WTC11 (cell line): ENCODE data around the gene CTNND2.

Experiments
- CTCF ChIP-seq: fragments of 200-600 bp; IDR thresholded peaks from 2 replicates; pipeline ENCODE4 v1.8.0; 2022; ENCODE audit warnings: antibody characterized with exemption
- ELF4 ChIP-seq: sonication (generic); formaldehyde crosslinking; IDR thresholded peaks from 2 replicates; pipeline ENCODE4 v1.8.1; 2022; ENCODE audit warnings: low read depth, mild to moderate bottlenecking, moderate library complexity, missing genetic modification reagents
- MAX ChIP-seq: sonication (generic); formaldehyde crosslinking; IDR thresholded peaks from 2 replicates; pipeline ENCODE4 v1.8.0; 2022; ENCODE audit warnings: mild to moderate bottlenecking, missing genetic modification reagents
- NFE2L1 ChIP-seq: sonication (generic); formaldehyde crosslinking; IDR thresholded peaks from 2 replicates; pipeline ENCODE4 v1.8.1; 2023; ENCODE audit warnings: missing genetic modification reagents
- USF1 ChIP-seq: sonication (generic); formaldehyde crosslinking; IDR thresholded peaks from 2 replicates; pipeline ENCODE4 v1.8.0; 2022; ENCODE audit warnings: mild to moderate bottlenecking, missing genetic modification reagents
- TF ChIP-seq, protein P1 (sequence below): sonication (generic); formaldehyde crosslinking; IDR thresholded peaks from 2 replicates; pipeline ENCODE4 v1.8.1; 2022; ENCODE audit warnings: missing genetic modification reagents, borderline replicate concordance
- TF ChIP-seq, protein P2 (sequence below): sonication (generic); formaldehyde crosslinking; conservative IDR thresholded peaks from 2 replicates; pipeline ENCODE4 v1.8.1; 2023; ENCODE audit warnings: mild to moderate bottlenecking, low read depth, missing genetic modification reagents, moderate library complexity

DNA sequence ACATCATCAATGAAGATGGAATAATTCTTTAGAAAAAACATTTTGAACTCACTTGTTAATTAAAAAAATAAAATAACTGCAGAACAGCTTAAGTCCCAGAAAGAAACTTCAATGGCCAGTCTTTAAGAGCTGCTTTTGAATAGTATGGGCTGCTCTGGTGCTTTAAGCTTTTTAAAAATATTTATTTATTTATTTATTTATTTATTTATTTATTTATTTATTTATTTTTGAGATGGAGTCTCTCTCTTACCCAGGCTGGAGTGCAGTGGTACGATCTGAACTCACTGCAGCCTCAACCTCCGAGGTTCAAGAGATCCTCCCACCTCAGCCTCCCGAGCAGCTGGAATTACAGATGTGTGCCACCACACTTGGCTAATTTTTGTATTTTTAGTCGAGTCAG, 626.9 kb downstream of the CTNND2 start:
- TF ChIP-seq NFE2L1 (CRISPR knock-in tag): no peak
- TF ChIP-seq CTCF: no peak
- TF ChIP-seq, protein P1, sequence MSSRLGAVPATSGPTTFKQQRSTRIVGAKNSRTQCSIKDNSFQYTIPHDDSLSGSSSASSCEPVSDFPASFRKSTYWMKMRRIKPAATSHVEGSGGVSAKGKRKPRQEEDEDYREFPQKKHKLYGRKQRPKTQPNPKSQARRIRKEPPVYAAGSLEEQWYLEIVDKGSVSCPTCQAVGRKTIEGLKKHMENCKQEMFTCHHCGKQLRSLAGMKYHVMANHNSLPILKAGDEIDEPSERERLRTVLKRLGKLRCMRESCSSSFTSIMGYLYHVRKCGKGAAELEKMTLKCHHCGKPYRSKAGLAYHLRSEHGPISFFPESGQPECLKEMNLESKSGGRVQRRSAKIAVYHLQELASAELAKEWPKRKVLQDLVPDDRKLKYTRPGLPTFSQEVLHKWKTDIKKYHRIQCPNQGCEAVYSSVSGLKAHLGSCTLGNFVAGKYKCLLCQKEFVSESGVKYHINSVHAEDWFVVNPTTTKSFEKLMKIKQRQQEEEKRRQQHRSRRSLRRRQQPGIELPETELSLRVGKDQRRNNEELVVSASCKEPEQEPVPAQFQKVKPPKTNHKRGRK (CRISPR knock-in tag): no peak
- no peak for TF ChIP-seq USF1 (CRISPR knock-in tag)
- TF ChIP-seq, protein P2, sequence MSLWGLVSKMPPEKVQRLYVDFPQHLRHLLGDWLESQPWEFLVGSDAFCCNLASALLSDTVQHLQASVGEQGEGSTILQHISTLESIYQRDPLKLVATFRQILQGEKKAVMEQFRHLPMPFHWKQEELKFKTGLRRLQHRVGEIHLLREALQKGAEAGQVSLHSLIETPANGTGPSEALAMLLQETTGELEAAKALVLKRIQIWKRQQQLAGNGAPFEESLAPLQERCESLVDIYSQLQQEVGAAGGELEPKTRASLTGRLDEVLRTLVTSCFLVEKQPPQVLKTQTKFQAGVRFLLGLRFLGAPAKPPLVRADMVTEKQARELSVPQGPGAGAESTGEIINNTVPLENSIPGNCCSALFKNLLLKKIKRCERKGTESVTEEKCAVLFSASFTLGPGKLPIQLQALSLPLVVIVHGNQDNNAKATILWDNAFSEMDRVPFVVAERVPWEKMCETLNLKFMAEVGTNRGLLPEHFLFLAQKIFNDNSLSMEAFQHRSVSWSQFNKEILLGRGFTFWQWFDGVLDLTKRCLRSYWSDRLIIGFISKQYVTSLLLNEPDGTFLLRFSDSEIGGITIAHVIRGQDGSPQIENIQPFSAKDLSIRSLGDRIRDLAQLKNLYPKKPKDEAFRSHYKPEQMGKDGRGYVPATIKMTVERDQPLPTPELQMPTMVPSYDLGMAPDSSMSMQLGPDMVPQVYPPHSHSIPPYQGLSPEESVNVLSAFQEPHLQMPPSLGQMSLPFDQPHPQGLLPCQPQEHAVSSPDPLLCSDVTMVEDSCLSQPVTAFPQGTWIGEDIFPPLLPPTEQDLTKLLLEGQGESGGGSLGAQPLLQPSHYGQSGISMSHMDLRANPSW (CRISPR knock-in tag): no peak
- TF ChIP-seq MAX (CRISPR knock-in tag): no peak
- no peak for TF ChIP-seq ELF4
